GM12878 (cell line): ENCODE data around the gene LIMA1.

Experiments used
- CBFB ChIP-seq: IDR thresholded peaks from 2 replicates; pipeline ENCODE4 v1.6.1; 2016; ENCODE audit warnings: antibody characterized with exemption, low read depth
- CEBPZ ChIP-seq: fragments of 150-350 bp; IDR thresholded peaks from 2 replicates; pipeline ENCODE4 v1.6.1; 2016; ENCODE audit warnings: low read depth, low read length
- CHD2 ChIP-seq: IDR thresholded peaks from 2 replicates; pipeline ENCODE4 v1.6.1; 2011; ENCODE audit warnings: low read depth, low read length, improper control_type of control experiment, borderline replicate concordance
- CTCF ChIP-seq, 3 experiments: IDR thresholded peaks in 2 of 3; conservative IDR thresholded peaks in 1 of 3; 2 replicates each; pipeline ENCODE4 v1.5.1; 2011; ENCODE audit warnings: low read depth in 3 of 3, low read length in 3 of 3, mild to moderate bottlenecking in 3 of 3, control low read depth in 2 of 3, moderate library complexity in 2 of 3, inconsistent platforms in 1 of 3, mixed read lengths in 1 of 3; ENCODE audit not compliant: control insufficient read depth in 2 of 3, insufficient read depth in 1 of 3; ENCODE audit errors: extremely low read depth in 1 of 3
- EGR1 ChIP-seq, 2 experiments: IDR thresholded peaks; 1 replicate in 1 of 2; 2 replicates in 1 of 2; pipeline ENCODE4 v1.6.1; 2011 to 2012; ENCODE audit warnings: low read depth in 2 of 2, low read length in 2 of 2, borderline replicate concordance in 1 of 2, mild to moderate bottlenecking in 1 of 2, moderate library complexity in 1 of 2
- HCFC1 ChIP-seq: fragments of 150-350 bp; IDR thresholded peaks from 2 replicates; pipeline ENCODE4 v1.6.1; 2014; ENCODE audit warnings: low read length
- HDGF ChIP-seq: fragments of 450-650 bp; IDR thresholded peaks from 2 replicates; pipeline ENCODE4 v1.6.1; 2016; ENCODE audit warnings: antibody characterized with exemption
- MLLT1 ChIP-seq: fragments of 450-650 bp; IDR thresholded peaks from 2 replicates; pipeline ENCODE4 v1.6.1; 2016; ENCODE audit warnings: mild to moderate bottlenecking
- POLR2A ChIP-seq: IDR thresholded peaks from 2 replicates; pipeline ENCODE4 v1.6.1; 2011; ENCODE audit warnings: low read depth, mild to moderate bottlenecking, low read length
- POLR2AphosphoS5 ChIP-seq: IDR thresholded peaks from 2 replicates; pipeline ENCODE4 v1.6.1; 2011; ENCODE audit warnings: mild to moderate bottlenecking, low read length, inconsistent platforms
- YY1 ChIP-seq: IDR thresholded peaks from 2 replicates; pipeline ENCODE4 v1.6.1; 2011; ENCODE audit warnings: low read depth, mild to moderate bottlenecking, low read length

- no peak for TF ChIP-seq EGR1 (IDR thresholded peaks at IDR 0.05; ENCODE audit: borderline replicate concordance in 1 of 2, low read depth in 2 of 2, low read length in 2 of 2)
- TF ChIP-seq HCFC1 = no peak
- TF ChIP-seq YY1 = no peak
- no peak for TF ChIP-seq CTCF (IDR thresholded peaks at IDR 0.05 in 2 of 3, conservative IDR thresholded peaks at IDR 0.05 in 1 of 3; ENCODE audit: control insufficient read depth in 2 of 3, extremely low read depth in 1 of 3, insufficient read depth in 1 of 3, low read depth in 3 of 3, low read length in 3 of 3)
- no peak for TF ChIP-seq POLR2AphosphoS5
- no peak for TF ChIP-seq POLR2A
- TF ChIP-seq CHD2 = no peak
- no peak for TF ChIP-seq CBFB
- no peak for TF ChIP-seq MLLT1
- no peak for TF ChIP-seq CEBPZ
- no peak for TF ChIP-seq HDGF
Measured at GRCh38 chr12:50205648-50206047, 77.7 kb downstream of the LIMA1 start.
